Esophagus mucosa (tissue), 1 donor: Measurements from ENCODE around the gene MAPK6. TPM values are rescaled to one million over a fixed set of nuclear protein-coding genes. Genes with fewer than 3 reads are reported as not detected.
"Not testable (repeated sequence)": the region's sequence is repeated elsewhere in the genome, so short reads cannot be mapped to it uniquely, and the experiment has no call there.

Experiments
- ATAC-seq: fragments of 200-7000 bp; cut with Tn5 transposase; one replicate; pipeline ENCODE4 v1.9.1; 2020
- total RNA-seq: library from RNA; stranded (reverse); gene quantifications from one replicate; pipeline ENCODE4 v1.2.4, GENCODE V29; 2023
- donor health status: DM: yes; HTN: yes; CAD: no.

The MAPK6 gene
- total RNA-seq, 1 donor from 2014 or later = 83.9 TPM

GRCh38 chr15:52082197-52083036, 63.4 kb downstream of the MAPK6 start:
- ATAC-seq = no peak

- ATAC-seq = not testable (repeated sequence)
These were observed 64.0 kb downstream of the MAPK6 start for GRCh38 chr15:52083037-52083359.

GRCh38 chr15:52083603-52084002, 64.6 kb downstream of the MAPK6 start:
- no peak for ATAC-seq

- ATAC-seq = peak; percentile 49
These were observed 66.3 kb downstream of the MAPK6 start for GRCh38 chr15:52085299-52085698.

GRCh38 chr15:52086011-52086786, 67.2 kb downstream of the MAPK6 start:
- no peak for ATAC-seq

- ATAC-seq = no peak
These were observed 71.2 kb downstream of the MAPK6 start for GRCh38 chr15:52090193-52090592.

DNA sequence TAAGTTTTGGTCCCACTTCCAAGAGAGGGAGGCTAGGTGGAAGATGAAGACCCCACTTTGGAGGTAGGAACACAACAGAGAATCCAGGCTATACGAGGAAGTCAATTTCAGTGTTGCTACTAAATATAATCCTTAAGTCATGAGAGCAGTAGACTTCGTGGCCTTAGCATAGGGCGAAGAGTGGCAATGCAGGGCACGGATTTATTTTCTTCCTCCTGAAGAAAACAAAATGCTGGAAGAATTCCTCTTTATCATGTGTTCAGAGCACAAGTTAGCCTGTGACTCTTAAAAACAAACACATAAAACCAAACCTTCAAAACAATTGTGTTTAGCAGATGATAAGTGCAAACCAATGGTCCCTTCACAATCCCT, 74.1 kb downstream of the MAPK6 start:
- ATAC-seq = no peak

DNA sequence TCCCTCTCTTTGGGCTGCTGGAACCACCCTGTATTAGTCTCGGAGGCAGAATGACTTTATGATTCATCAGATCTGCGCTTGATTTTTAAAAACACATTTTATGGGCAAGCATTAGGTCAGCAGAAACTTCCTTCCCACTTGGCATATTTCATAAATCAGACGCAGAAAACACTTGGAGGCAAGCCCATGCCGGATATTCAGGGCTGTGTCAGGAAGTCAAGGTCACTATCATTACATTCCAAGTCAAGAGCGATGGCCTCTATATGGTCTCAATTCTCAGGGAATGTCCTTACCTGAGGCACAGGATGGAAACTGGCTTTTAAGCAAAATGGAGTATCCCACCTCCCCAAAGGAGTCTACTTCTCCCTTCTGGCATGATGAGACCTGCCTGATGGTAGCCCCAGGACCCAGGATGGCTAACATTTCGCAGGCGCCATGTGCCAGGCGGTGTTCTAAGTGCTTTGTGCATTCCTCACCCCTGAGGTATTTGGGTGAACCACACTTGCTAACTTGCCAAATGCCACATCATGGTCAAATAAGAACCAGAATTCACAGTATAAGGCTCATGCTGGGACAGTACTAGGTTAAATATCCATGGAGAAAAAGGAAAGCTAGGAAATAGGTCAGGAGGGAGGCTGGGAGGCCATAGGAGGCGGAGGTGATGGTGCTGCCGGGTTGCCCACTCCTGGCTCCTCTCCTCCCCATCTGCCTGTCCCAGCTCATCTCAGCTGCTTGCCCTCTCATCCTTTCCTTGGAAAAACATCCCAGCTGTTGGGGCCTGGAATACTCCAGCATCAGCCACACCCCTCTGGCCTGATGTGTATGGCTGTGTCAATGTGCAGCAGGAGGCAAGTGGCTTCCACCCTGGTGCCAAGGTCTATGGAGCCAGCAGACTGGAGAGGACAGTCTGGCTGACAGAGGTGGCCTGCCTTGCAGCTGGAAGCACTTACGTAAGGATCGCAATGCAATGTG, 74.8 kb downstream of the MAPK6 start:
- ATAC-seq = peak; percentile 80

DNA sequence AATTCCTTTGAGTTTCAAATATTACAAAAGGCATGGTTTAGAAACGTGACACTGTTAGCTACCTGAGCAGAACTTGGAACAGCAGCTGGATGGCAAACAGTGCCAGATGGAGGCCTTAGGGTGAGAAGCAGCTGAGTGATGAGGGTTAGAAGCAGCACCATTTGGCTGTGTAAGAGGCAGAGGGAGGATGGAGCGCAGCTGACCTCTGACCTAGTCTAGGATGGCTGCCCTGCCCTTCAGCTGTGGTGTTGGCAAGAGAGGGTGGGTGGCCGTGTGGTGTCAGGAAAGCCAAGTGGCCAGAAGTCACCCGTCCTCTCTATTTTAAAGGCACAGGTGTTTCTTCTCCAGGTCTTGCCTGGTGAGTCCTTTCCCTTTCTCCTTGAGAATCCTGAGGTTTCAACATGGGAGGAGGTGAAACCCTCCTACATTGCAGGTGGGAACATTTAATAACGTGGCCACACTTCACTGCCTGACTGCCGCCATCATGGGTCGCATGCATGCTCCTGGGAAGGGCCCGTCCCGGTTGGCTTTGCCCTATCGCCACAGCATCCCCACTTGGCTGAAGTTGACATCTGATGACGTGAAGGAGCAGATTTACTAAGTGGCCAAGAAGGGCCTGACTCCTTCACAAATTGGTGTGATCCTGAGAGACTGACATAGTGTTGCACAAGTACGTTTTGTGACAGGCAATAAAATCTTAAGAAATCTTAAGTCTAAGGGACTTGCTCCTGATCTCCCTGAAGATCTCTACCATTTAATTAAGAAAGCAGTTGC, 76.0 kb downstream of the MAPK6 start:
- ATAC-seq = no peak

DNA sequence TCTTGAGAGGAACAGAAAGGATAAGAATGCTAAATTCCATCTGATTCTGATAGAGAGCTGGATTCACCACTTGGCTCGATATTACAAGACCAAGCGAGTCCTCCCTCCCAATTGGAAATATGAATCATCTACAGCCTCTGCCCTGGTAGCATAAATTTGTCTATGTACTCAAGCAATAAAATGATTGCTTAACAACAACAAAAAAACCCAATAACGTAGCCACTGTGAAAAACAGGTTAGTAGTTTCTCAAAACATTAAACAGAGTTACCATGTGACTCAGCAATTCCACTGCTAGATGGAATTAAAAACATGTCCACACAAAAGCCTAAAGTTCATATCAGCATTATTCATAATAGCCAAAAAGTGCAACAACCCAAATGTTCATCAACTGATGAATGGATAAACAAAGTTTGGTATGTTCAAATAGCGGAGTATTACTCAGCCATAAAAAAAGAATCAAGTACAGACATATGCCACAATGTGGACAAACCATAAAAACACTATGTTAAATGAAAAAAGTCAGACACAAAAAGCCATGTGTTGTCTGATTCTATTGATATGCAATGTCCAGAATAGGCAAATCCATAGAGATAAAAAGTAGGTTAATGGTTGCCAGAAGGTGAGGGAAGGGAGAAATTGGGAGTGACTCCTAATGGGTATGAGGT, 76.7 kb downstream of the MAPK6 start:
- peak; percentile 79 for ATAC-seq

DNA sequence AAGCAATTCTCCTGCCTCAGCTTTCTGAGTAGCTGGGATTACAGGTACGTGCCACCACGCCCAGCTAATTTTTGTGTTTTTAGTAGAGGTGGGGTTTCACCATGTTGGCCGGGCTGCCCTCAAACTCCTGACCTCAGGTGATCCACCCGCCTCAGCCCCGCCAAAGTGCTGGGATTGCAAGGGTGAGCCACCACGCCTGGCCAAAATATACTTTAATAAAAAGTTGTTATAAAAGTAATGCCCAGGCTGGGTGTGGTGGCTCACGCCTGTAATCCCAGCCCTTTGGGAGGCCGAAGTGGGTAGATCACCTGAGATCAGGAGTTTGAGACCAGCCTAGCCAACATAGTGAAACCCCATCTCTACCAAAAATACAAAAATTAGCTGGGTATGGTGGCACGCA, 77.5 kb downstream of the MAPK6 start:
- not testable (repeated sequence) for ATAC-seq

DNA sequence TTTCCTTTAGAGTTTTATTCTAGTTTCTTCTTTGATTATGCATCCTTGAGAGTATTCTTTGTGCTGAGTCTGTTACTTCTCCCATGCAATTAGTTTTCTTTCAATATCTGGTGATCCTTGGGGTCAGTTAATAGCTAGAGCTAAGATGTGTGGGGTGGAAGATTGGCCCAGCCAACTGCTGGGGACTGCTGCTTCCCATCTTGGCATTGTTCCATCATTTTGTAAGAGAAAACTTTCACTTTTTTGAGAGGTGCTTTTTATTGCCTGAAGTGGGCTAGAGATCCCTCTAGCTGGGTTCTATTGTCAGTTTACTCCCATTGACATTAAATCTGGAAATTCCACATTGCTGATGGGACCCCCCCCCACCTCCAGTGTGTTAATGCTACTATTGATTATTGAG, 78.2 kb downstream of the MAPK6 start:
- no peak for ATAC-seq

DNA sequence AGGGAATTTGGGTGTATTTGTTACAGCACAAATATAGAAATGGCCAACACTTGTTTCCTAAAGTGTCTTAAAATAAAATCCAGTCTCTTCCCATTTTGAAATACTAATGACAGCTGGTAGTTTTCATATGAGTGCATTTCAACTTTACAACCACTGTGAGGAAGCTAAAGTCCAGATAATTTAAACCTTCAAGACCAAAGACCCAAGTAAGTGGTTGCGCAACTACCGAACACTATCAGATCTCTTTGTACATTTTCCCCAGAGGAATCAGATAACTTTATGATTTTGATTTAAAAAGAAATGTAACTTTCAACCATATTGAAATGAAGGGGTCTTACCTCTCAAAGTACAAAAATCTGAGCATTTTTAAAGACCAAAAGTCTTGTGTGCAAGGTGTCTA, 79.3 kb downstream of the MAPK6 start:
- no peak for ATAC-seq

DNA sequence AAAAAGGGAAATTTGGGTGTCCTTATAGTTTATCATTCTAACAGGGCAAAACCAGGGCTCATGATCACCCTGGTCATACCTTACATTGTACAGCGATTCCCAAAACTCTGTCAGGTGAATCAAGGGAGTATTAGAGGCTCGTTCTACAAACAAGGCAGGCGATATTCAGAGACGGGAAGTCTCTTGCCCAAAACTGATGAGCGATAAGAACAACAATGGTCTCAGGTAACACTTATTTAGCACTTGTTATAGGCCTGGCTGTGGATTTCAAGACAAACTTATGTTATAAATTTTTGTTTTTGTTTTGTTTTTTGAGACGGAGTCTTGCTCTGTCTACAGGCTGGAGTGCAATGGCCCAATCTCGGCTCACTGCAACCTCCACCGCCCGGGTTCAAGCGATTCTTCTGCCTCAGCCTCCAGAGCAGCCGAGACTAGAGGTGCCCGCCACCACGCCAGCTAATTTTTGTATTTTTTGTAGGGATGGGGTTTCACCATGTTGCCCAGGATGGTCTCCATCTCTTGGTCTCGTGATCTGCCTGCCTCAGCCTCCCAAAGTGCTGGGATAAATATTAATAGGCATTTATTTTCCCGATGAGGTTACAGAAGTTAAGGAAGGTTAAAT, 80.7 kb downstream of the MAPK6 start:
- ATAC-seq = no peak

- ATAC-seq = peak; percentile 40
These were observed 81.9 kb downstream of the MAPK6 start for GRCh38 chr15:52100807-52101442.

DNA sequence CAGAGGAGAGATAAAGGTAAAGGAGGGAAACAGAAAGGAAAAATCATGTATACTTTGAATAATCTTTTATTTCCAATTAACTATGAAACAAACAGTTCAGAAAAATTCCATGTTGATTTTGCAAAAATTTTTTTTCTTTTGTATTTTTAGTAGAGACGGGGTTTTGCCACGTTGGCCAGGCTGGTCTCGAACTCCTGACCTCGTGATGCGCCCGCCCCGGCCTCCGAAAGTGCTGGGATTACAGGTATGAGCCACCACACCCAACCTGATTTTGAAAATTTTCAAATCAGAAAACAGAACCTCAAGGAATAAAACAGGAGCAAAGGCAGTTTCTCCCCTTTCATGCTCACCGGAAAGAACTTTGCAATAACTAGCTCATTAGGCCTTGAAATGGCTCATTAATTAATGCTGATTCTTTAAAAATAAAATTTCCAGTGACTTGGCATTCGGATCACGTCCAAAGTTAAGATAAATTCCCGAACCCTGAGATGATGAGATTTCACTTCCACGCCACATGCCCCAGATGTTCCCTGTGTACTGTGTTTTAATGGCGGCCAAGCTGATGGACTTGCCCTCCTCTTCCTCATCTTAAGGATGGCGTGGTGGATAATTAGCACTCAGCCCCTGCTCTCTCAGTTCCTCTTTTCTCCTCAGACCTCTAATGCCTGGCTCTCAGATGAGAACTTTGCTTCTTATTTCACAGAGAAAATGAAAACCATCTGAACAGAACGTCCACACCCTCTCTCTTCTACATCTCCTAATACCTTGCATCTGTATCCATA, 82.7 kb downstream of the MAPK6 start:
- ATAC-seq = no peak

- ATAC-seq = peak; percentile 17
These were observed 83.4 kb downstream of the MAPK6 start for GRCh38 chr15:52102463-52102862.

DNA sequence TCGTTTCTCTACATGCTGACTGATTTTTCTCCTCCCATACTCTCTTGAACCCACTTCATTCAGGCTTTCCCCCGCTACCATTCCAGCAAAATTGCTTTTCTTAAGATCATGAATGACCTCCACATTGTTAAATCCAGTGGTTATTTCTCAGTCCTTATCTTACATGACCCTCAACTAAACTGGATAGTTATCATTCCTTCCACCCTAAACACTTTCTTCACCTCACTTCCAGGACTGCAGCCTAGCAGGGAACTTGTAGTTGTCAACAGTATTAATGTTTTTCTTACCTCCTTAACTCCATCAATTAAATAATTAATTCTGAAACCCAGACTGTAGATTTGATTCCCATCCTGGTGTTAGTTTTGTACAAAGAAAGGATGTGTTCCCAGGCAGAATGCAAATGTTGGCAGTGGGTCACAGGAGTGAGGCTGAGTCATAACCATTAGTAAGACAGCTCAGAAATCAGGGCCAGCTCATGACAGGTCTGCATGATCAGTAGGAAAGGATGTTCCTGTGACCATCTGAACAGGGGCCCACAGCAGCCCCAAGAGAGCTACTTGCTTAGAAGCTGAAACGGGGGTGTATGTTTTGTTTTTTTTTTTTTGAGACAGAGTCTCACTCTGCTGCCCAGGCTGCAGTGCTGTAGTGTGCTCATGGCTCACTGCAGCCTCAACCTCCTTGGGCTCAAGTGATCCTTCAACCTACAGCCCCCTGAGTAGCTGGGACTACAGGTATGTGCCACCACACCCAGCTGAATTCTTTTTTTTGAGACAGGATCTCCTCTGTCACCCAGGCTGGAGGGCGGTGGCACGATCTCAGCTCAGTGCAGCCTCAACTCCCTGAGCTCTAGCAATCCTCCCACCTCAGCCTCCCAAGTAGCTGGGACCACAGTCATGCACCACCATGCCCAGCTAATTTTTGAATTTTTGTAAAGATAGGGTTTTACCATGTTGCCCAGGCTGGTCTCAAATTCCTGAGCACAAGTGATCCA, 84.5 kb downstream of the MAPK6 start:
- peak; percentile 89 for ATAC-seq
